HG02571 (cell line): ENCODE data around the gene AQP12B.

Experiments
- ATAC-seq: cut with Tn5 transposase; IDR thresholded peaks from one replicate; pipeline ENCODE4 v1.9.1; 2021; ENCODE audit warnings: mild to moderate bottlenecking, moderate library complexity; ENCODE audit not compliant: unreplicated experiment

The AQP12B gene

DNA sequence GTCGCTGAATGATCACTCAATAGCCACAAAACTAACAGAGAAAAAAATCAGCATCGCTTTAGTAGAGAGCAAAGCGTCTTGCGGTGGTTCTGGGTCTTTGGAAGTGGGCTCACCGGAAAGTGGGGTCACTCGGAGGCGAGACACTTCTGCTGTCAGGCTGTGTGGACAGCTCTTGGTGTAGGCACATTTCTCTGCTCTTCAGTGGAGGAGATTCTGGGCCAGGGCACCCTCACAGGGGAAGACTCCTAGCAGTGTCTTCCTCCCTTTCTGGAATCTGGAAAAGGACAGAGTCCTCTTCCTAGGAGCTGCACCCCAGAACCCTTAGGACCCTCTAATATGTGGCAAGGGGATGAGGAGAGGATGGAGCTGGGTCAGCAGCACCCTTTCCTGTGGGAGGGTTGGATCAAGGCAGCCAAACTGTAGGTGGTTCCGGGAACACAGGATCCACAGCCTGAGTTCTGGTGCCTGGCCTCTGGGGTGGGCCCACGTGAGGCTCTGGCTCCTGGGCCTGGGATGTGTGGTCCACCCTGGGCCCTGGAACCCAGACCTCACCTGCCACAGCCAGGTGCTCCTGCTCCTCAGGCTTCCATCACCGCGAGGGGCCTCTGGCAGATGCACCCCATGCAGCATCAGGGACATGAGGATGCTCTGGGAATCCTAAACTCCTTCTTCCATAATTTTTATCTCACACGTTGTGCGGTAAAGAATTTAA, 32.3 kb downstream of the AQP12B start:
- ATAC-seq = no peak

DNA sequence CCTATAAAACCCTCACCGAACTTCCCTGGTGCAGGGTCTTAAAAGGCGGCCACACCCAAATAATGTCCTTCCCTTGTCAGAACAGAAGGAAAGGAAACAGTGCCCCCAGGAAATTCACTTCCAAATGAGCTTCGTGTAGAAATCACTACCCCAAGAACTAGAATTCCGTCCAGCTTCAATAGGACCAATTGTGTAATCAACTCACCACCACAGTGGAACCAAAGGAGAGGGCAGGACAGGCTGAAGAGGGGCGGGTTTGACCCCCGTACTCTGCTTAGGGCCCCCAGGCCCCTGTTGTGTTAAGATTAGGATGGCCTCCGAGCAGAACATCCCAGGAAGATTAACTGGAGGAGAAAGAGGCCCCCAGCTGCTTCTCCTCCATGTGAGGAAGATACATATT, 33.4 kb downstream of the AQP12B start:
- no peak for ATAC-seq

DNA sequence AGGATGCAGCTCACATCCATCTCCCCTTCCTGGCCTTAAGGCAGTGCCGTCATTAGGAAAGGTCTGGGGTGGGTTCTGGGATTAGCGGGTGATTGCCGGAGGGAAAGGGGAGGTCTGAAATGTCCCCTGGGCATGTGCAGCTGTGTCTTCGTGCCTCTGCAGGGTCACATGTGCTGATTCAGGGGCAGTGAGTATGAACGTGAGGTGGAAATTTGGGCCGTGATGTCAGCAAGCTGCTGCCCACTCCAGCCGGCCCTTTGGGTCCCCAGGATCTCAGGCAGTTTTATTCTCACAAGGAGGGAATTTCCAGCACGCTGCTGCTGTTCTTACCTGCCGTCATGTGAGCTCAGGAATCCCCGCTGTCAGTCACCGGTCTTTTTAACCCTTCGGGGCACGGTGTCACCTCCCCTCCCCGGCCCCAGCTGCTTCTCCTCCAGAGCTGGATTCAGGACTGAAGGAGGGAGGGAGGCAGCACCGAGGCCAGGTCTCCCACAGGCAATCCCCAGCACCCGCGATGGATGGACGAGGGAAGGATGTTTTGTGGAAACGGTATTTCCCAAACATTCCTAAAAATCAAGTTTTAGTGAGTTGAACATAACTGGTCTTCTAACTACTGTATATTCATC, 33.9 kb downstream of the AQP12B start:
- no peak for ATAC-seq

DNA sequence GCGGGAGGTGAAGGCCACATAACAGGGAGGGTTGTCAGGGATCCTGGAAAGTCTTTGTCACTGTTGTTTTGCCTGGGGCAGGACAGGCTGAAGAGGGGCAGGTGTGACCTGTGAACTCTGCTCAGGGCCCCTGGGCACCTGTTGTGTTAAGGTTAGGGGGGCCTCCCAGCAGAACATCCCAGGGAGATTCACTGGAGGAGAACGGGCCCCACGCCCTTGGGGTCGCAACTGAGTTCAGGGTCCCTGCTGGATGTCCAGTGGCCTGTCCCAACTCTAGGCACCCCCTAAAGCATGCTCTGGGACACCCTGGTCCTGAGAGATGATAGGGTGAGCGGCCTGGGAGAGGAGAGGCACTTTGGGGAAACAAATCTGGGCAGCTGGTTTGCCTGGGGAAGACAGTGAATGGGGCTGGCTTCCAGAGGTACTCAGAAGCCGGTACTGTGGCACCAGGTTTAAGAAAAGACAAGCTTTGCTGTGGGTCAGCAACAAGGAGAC, 34.5 kb downstream of the AQP12B start:
- no peak for ATAC-seq

- ATAC-seq = no peak
Observed at GRCh38 chr2:240647503-240648154, 35.1 kb downstream of the AQP12B start.

GRCh38 chr2:240646900-240647502, 35.7 kb downstream of the AQP12B start:
- no peak for ATAC-seq

DNA sequence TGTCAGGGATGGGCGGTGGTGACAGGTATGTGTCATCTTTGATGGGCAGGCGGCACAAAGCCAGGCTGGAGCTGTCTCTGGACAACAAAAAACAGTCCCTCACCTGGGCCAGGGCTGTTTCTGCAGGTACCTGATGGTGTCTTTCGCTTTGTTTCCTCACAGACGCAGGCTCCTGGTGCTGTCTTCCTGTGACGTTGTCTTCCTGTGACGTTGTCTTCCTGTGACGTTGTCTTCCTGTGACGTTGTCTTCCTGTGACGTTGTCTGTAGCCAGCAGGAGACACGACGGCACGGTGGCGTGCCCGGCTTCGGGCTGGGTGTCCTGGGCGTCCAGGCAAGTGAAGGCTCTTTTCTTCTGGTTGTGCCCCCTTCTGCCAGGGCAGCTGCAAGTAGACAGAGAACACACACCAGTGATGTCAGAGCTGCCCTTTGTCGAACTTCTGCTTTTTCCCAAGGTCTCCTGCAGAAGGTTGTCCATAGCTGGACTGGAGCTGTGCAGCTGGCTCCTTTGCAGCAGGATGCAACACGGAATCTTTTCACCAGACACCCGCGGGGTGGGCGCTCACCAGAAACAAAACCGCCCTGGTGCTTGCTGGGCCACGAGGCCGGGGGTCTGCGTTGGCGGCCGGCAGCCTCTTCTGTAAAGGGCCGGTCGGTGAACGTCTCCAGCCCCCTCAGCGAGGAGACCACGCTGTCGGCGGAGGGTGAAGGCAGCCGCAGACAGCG, 36.3 kb downstream of the AQP12B start:
- no peak for ATAC-seq

DNA sequence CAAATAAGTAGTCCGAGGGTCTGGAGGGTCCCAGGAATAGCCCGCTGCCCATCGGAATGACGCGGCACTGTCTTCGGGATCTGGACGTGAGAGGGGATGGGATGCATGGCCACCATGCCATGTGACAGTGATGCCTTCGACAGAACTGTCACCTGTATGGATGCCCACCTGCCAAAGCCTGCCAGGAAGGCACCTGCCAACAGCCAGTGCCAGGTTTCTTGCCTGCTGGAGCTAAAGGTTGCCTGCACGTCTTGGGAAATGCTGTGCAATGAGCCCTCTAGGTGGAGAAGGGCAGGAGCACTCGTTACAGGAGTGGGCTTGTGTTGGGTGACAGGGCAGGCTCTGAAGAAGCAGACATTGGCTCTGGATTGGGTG, 36.9 kb downstream of the AQP12B start:
- no peak for ATAC-seq

GRCh38 chr2:240645346-240645745, 37.3 kb downstream of the AQP12B start:
- ATAC-seq = no peak

- no peak for ATAC-seq
Observed at GRCh38 chr2:240644859-240645301, 37.8 kb downstream of the AQP12B start.

DNA sequence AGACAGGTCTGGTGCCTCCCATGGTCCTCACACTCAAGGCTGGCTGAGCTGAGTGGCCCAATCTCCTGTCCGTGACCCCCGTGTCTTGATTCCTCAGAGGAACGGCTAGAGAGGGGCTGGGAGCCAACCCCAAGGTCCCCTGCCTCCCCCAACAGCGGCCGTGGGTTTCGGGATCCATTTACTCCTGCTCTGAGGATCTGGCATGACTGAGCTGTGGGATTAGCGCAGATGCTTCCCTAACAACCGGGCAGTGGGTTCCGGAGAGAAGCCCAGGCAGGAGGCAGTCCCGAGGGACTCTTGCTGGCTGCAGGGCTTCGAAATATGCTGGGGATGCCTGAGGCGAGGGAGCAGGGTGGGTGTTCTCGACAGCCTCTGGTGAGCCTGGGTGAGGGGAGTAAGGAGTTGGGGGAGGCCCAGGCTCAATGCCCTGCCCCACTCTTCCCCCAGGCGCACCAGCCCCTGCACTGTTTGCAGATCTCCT, 38.5 kb downstream of the AQP12B start:
- no peak for ATAC-seq

DNA sequence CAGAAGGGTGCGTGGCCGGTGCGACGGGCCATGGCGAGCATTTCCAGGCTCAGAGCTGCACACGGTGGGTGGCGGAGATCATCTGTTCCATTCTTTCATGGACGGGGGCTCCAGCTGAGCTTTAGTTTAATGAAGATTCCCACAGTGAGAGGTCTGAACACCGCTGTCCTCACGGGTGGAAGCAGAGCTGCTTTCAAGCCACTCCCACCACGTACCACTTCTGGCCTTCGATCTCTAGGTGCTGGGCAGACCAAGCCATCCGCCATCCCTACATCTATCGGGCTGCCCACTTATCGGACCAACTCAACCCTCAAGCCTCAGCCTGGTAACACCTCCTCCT, 38.9 kb downstream of the AQP12B start:
- ATAC-seq = no peak

DNA sequence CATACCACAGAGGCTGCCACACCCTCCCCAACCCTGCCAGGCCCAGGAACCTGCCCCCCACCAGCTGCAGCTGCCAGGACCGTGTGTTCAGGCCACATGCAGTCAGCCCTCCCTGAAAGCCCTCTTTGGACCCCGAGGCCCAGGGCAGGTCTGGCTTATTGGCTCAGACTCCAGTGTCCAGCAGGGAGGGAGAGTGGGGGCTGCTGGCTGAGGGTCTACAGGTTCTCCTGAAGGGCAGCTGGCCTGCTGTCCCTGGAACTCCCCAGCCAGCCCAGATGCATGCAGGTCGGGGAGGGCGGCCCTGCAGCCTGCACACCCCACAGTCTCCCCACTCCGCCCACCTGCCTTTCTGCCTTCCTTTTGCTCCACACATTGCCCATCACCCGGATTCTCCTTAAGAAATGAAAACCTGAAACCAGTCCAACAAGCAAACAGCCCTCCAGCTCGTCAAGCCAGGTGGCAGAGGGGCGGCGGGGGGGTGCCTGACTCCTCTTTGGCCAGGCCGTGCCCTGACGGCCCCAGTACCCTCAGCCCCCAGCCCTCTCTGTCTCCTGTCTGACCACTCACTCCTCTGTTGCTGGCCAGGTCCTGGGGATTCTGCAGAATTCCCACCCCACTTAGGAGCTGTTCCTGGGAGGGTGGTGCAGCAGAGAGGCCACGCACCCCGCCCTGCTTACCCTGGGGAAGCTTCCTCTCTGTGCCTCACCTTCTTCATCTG, 39.4 kb downstream of the AQP12B start:
- ATAC-seq = no peak

GRCh38 chr2:240642806-240643092, 39.9 kb downstream of the AQP12B start:
- ATAC-seq = no peak

- no peak for ATAC-seq
Observed at GRCh38 chr2:240642061-240642805, 40.5 kb downstream of the AQP12B start.

GRCh38 chr2:240640939-240641338, 41.7 kb downstream of the AQP12B start:
- ATAC-seq = no peak

- ATAC-seq = no peak
Observed at GRCh38 chr2:240639566-240639965, 43.1 kb downstream of the AQP12B start.

DNA sequence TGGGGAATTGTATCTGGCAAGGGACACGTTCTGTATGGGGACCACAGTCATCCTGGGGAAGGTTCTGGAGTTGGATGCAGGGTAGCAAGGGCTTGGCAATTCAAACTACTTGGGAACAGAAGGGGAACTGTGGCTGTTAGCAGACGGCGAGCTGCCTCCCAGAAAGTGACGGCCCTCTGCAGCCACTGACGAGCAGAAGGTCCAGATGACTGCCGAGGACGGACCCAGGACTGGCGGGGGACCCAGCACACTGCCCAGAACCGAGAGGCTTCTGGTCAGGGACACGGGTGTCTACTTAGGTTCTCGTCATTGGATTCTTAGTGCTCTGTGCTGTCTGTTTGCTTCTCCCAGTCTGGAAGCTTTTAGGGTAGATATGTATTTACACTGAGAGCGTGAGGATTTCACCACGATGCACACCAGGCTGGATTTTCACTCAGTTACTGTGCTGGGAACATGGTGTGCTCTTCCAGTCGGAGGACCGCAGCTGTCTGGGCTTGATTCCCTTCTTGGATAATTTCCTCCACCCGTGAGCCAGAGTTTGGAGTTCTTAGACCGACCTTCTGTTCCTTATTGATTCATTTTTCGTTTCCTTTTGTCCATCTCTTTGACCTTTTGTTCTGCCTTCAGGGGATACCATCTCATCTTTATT, 44.0 kb downstream of the AQP12B start:
- ATAC-seq = no peak

DNA sequence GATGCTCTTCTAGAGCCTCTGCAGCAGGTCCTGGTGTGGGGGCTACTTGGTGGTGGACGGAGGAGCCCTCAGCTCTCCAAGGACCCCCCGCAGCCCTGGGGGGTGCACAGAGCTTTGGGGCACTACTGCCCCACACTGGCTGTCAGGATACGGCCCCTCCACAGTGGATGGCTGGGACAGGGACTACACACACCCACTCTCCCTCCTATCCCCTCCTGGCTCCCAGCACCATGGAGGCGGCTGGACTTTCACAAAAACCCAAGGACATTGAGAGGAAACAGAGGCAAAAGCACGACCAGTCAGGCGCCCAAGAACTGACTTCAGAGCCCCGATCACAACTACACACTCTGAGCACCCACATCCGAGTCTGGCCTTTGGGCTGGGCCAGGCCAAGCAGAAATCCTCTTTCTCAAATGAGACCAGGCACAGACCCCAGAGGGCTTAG, 44.8 kb downstream of the AQP12B start:
- no peak for ATAC-seq
